Type B pancreatic cell (in vitro differentiated cells): ENCODE measurements around the gene KIF11. TPM values are rescaled to one million over a fixed set of nuclear protein-coding genes. Genes with fewer than 3 reads are reported as not detected.

Source experiments
- DNase-seq: peaks from one replicate; pipeline ENCODE4 v3.0.0; 2021; ENCODE audit warnings: mixed read lengths; ENCODE audit not compliant: unreplicated experiment; ENCODE audit errors: extremely low spot score
- H3K27ac Mint-ChIP-seq: 2 replicates; pipeline ENCODE4 v1.8.0; 2021; ENCODE audit warnings: mild to moderate bottlenecking, mixed read lengths
- H3K27me3 Mint-ChIP-seq: 2 replicates; pipeline ENCODE4 v1.8.0; 2021; ENCODE audit warnings: mixed read lengths
- H3K36me3 Mint-ChIP-seq: 2 replicates; pipeline ENCODE4 v1.8.0; 2021; ENCODE audit warnings: mixed read lengths
- H3K4me1 Mint-ChIP-seq: one replicate; pipeline ENCODE4 v1.8.0; 2021; ENCODE audit warnings: mixed read lengths; ENCODE audit not compliant: unreplicated experiment
- H3K4me3 Mint-ChIP-seq: 2 replicates; pipeline ENCODE4 v1.8.0; 2021; ENCODE audit warnings: mild to moderate bottlenecking, mixed read lengths
- H3K9me3 Mint-ChIP-seq: 2 replicates; pipeline ENCODE4 v1.8.0; 2021; ENCODE audit warnings: mixed read lengths
- total RNA-seq: library from RNA; stranded (reverse); gene quantifications from 2 replicates; pipeline ENCODE4 v1.2.1, GENCODE V29; 2021; ENCODE audit warnings: low replicate concordance
- TF ChIP-seq, protein P1 (sequence below): fragments of 200-600 bp; sonication (generic); conservative IDR thresholded peaks from 2 replicates; pipeline ENCODE4 v1.5.0; 2021; ENCODE audit warnings: antibody characterized with exemption, mild to moderate bottlenecking

KIF11 gene
- total RNA-seq, 1 donor from 2014 or later, result 40.6 TPM

DNA sequence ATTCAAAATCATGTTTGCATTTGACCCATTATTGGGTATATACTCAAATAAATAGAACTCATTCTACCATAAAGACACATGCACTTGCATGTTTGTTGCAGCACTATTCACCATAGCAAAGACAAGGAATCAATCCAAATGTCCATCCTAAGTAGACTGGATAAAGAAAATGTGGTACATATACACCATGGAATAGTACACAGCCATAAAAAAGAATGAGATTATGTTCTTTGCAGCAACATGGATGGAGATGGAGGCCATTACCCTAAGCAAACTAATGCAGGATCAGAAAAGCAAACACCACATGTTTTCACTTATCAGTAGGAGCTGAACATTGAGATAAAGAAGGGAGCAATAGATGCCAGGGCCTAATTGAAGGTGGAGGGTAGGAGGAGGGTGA is 84.8 kb downstream of the KIF11 start:
- Mint-ChIP-seq H3K27me3 (peaks cover 6% of the 10 kb centered on the region), H3K27ac (no peak overlapping the region), H3K36me3 (no peaks in the 10 kb centered on the region), H3K4me3 (no peak overlapping the region), H3K9me3 (no peaks in the 10 kb centered on the region), H3K4me1 (no peaks in the 10 kb centered on the region)
- TF ChIP-seq, protein P1, sequence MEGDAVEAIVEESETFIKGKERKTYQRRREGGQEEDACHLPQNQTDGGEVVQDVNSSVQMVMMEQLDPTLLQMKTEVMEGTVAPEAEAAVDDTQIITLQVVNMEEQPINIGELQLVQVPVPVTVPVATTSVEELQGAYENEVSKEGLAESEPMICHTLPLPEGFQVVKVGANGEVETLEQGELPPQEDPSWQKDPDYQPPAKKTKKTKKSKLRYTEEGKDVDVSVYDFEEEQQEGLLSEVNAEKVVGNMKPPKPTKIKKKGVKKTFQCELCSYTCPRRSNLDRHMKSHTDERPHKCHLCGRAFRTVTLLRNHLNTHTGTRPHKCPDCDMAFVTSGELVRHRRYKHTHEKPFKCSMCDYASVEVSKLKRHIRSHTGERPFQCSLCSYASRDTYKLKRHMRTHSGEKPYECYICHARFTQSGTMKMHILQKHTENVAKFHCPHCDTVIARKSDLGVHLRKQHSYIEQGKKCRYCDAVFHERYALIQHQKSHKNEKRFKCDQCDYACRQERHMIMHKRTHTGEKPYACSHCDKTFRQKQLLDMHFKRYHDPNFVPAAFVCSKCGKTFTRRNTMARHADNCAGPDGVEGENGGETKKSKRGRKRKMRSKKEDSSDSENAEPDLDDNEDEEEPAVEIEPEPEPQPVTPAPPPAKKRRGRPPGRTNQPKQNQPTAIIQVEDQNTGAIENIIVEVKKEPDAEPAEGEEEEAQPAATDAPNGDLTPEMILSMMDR, result no peak
- DNase-seq, result no peak

DNA sequence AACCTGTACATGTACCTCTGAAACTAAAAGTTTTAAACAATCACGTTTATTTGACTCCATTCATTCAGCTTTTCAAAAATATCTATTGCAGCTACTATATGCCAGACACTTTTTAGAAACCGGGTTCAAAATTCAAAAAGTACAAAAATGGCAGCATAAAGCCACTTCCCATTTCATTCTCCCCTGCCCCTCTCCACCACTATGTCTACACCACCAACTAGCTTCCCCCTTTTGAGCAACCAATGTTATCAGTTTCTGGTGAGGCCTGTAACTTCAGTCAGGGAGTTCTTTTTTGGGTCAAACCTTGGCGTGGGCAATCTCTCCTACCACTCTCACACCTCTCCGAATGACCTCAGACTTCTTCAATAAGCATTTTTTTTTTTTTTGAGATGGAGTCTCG is 85.3 kb downstream of the KIF11 start:
- peaks cover 11% of the 10 kb centered on the region for H3K27me3 Mint-ChIP-seq
- TF ChIP-seq, protein P1, result no peak
- no peaks in the 10 kb centered on the region for H3K9me3 Mint-ChIP-seq
- H3K4me1 Mint-ChIP-seq, result no peaks in the 10 kb centered on the region
- H3K36me3 Mint-ChIP-seq, result no peaks in the 10 kb centered on the region
- H3K4me3 Mint-ChIP-seq, result no peak overlapping the region
- DNase-seq, result no peak
- H3K27ac Mint-ChIP-seq, result no peak overlapping the region

- peaks cover 40% of the 10 kb centered on the region for H3K27me3 Mint-ChIP-seq
- peaks cover 16% of the 10 kb centered on the region for H3K9me3 Mint-ChIP-seq
- H3K36me3 Mint-ChIP-seq, result no peaks in the 10 kb centered on the region
- H3K4me1 Mint-ChIP-seq, result no peaks in the 10 kb centered on the region
- no peak for DNase-seq
- no peak overlapping the region for H3K27ac Mint-ChIP-seq
- H3K4me3 Mint-ChIP-seq, result no peak overlapping the region
- TF ChIP-seq, protein P1, result no peak
Observed at GRCh38 chr10:92681306-92681834, 88.4 kb downstream of the KIF11 start.

GRCh38 chr10:92688573-92688926 is 95.6 kb downstream of the KIF11 start:
- H3K4me3 Mint-ChIP-seq, result peak overlapping the region; percentile 84
- H3K9me3 Mint-ChIP-seq, result peaks cover 20% of the 10 kb centered on the region
- peaks cover 3% of the 10 kb centered on the region for H3K36me3 Mint-ChIP-seq
- TF ChIP-seq, protein P1, result no peak
- no peaks in the 10 kb centered on the region for H3K4me1 Mint-ChIP-seq
- peaks cover 83% of the 10 kb centered on the region for H3K27me3 Mint-ChIP-seq
- H3K27ac Mint-ChIP-seq, result peak overlapping the region; percentile 59
- DNase-seq, result no peak

DNA sequence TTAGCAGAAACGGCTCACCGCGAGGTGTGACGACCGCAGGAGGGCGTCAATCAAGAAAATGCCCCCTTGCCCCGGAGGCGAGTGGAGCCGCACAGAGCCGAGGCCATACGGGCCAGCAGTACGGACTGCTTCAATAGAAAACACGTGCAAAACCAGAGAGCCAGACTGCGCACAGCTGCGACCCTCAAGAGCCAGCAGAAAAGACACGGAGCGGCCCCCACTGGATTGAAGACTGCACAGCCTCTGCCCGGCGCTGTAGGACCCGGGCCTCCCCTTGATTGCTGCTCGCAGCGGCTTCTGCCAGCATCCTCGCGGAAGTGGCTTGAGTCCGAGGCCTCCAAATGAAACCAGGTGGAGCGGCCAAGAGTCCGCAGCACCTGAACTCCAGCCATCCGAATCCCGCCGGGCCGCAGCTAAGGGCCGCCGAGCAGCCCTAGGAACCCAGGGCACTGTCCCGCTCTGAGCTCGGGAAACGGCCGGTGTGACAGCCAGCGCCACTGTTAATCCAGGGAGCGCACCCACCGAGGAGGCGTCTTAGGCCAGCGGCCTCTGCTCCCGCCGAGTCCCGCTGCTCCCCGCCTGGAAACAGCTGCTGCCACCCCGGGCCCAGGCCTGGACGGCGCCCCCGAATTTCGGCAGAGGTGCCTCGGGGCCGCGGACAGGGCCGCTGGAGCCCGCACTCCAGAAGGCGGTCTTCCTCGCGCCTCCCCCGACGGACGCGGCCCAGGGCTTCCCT is 96.2 kb downstream of the KIF11 start:
- H3K27ac Mint-ChIP-seq, result peak overlapping the region; percentile 59
- DNase-seq, result no peak
- H3K4me1 Mint-ChIP-seq, result no peaks in the 10 kb centered on the region

More for the DNA sequence above, 96.2 kb downstream of the KIF11 start:
- H3K36me3 Mint-ChIP-seq, result peaks cover 3% of the 10 kb centered on the region
- peak overlapping the region; percentile 84 for H3K4me3 Mint-ChIP-seq
- H3K27me3 Mint-ChIP-seq, result peaks cover 85% of the 10 kb centered on the region
- TF ChIP-seq, protein P1, result peak; percentile 31
- peaks cover 20% of the 10 kb centered on the region for H3K9me3 Mint-ChIP-seq
